GM19099 (cell line): ENCODE results near the gene SORBS1.

ENCODE experiments used
- POLR2A ChIP-seq: IDR thresholded peaks from 3 replicates; pipeline ENCODE4 v1.6.1; 2011; ENCODE audit warnings: low read depth; ENCODE audit not compliant: insufficient read length; ENCODE audit errors: extremely low read depth

The SORBS1 gene

GRCh38 chr10:95331596-95332130 is 229.5 kb downstream of the SORBS1 start:
- no peak for TF ChIP-seq POLR2A

- TF ChIP-seq POLR2A: no peak
Observed at GRCh38 chr10:95330966-95331453, 230.2 kb downstream of the SORBS1 start.

- TF ChIP-seq POLR2A: no peak
Observed at GRCh38 chr10:95329296-95329695, 231.9 kb downstream of the SORBS1 start.

DNA sequence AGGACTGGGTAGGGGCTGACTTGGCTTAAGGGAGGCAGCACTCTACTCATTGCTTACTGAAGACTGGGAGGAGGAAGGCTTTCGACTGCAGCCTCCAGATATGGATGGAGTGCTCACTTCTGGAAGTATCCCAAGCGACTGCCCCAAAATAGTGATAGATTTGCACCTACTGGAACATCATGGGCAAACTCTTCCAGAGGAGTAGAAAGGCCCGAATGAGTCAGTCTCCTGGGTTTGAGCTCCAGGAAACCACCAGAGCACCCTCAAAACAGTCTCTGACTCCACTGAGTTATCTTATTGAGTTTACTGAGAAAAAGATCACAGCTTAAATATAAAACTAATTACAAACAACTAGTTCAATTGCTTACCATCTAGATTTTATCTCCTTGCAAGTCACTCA is 233.2 kb downstream of the SORBS1 start:
- no peak for TF ChIP-seq POLR2A

DNA sequence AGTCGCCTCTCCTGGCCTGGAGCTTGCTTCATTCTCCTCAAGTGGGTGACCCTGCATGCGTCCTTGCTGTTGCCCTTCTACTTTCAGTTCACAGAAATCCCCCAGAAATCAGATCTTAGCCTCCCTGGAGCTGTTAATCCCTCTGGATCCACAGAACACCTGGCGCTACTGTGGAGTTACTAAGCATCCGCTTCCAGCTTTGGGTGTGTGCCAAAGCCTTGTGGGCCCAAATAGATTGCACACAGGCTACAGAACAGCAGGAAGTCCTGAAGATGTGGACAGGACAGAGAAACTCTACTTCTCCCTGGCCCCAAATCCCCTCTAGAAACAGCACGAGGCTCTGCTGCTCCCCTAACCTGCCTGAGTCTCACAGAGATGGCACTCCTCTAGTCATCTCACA is 233.8 kb downstream of the SORBS1 start:
- no peak for TF ChIP-seq POLR2A

DNA sequence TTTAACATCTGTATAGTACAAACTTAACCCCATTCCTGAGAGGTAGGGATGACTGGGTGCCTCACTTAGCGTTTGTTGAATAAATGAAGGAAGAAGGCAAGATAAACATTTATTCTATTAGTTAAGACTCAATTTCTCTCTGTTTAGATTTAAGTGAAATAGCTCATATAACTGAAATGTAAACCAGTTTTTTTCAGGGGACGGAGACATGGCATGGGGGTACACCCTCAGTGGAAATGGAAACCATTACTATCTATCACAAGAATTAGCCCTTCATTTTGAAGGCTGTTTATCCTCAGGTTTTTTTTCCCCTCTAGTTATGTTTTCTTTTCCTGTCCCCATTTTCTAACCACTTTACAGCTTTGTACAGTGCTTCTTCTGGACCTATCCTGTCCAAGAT is 234.8 kb downstream of the SORBS1 start:
- no peak for TF ChIP-seq POLR2A

GRCh38 chr10:95325863-95326262 is 235.3 kb downstream of the SORBS1 start:
- TF ChIP-seq POLR2A: no peak

- no peak for TF ChIP-seq POLR2A
Observed at GRCh38 chr10:95324436-95325268, 236.5 kb downstream of the SORBS1 start.

DNA sequence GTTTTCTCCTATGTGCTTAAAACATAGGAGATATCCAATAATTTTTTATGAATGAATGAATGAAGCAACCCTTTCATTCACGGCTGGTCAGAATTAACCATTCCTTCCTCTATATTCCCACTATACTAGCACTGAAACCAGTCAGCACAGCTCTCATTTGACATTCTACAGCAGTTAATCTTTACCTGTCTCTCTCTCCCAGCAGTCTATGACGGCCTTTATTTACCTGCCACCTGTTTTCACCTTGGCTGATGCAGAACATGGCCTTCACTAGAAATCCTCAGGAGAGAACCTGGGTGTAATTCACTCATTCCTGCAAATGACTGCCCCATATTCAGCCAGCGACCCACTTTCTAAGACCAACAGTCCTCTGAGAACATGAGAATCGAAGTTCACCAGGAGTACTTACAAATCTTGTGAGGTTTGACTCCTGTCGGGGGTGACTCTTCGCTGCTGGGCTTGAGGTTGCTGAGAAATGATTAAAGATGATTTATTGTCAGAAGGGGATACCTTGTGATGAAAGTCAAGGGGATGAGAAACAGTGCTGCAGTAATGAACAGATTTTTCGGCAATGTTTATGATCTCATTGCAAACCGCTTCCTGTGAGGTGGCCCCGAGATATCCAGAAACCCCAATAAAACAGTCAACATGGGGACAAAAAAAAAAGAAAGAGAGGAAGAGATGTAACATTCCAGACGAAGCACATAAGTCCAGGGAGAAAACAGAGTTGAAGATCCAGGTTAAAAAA is 239.4 kb downstream of the SORBS1 start:
- no peak for TF ChIP-seq POLR2A

DNA sequence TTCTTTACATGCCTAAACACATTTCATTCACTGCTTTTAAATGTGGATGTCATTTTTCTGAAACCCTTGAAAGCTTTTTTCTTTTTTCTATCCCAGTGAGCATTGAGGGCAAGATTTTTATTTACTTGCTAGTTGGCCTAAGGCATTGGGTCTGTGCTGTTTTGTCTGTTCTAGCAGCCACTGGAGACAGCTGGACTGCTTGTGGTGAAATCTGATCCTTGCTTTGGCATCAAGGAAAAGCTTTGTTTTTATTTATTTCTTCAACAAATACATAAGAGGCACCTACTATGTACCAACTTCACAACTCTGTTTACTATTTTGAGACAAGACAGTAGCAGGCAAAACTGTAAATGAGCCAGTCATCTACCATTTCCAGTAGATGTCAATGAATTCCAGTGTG is 241.9 kb downstream of the SORBS1 start:
- TF ChIP-seq POLR2A: no peak

DNA sequence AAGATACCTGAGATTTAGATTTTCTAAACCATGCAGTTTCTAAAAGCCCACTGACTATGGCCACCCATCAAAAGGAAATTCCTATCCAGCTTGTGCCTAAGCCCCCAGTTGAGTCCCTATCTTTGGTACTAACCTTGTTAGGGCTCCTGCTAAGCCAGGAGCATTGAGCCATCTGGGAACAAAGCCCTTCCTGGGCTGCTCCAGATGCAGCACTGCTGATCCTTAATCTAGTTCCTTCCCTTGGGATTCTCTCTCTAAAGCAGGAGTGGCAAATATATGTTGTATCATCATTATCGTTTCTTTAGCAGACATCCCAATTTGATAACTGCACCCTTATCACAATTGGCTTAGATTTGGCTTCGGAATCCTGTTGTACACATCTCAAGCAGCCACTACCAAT is 245.7 kb downstream of the SORBS1 start:
- TF ChIP-seq POLR2A: no peak

GRCh38 chr10:95314192-95314918 is 246.8 kb downstream of the SORBS1 start:
- no peak for TF ChIP-seq POLR2A

GRCh38 chr10:95312986-95313495 is 248.1 kb downstream of the SORBS1 start:
- TF ChIP-seq POLR2A: no peak

GRCh38 chr10:95312257-95312656 is 248.9 kb downstream of the SORBS1 start:
- no peak for TF ChIP-seq POLR2A

- TF ChIP-seq POLR2A: no peak
Observed at GRCh38 chr10:95309958-95310357, 251.2 kb downstream of the SORBS1 start.

- TF ChIP-seq POLR2A: no peak
Observed at GRCh38 chr10:95308389-95309302, 252.5 kb downstream of the SORBS1 start.
